OCI-LY7 (cell line): ENCODE data around the gene SDK2. TPM values are rescaled to one million over a fixed set of nuclear protein-coding genes. Genes with fewer than 3 reads are reported as not detected.

ENCODE experiments used
- BruUV-seq: library from RNA; stranded (reverse); fragments of 400-500 nt; replicated peaks from 2 replicates; lab custom pipeline; 2021; lab: Mats Ljungman, UMichigan
- CTCF ChIA-PET: fragments of 300-600 bp; sonication (Branson Sonifier 250); formaldehyde crosslinking; loops from one replicate; lab custom pipeline; 2022; ENCODE audit warnings: antibody characterized with exemption; ENCODE audit not compliant: unreplicated experiment; lab: Charles Lee
- POLR2A ChIA-PET: fragments of 300-600 bp; sonication (Branson Sonifier 250); formaldehyde crosslinking; loops from one replicate; lab custom pipeline; 2022; ENCODE audit warnings: antibody characterized with exemption; lab: Charles Lee
- DNase-seq: peaks from one replicate; pipeline ENCODE4 v3.0.0-alpha.2; 2015; ENCODE audit warnings: low spot score
- H2AFZ ChIP-seq: fragments of 200-600 bp; sonication (generic), shearing (Covaris generic); 2 replicates; pipeline ENCODE4 v1.6.1; 2014; ENCODE audit warnings: mild to moderate bottlenecking, antibody characterized with exemption, low read length, moderate library complexity
- H3K27ac ChIP-seq: fragments of 200-600 bp; sonication (generic); 2 replicates; pipeline ENCODE4 v1.5.1; 2014; ENCODE audit warnings: mixed run types, low read depth, mild to moderate bottlenecking, moderate library complexity, low read length, inconsistent platforms; ENCODE audit not compliant: poor library complexity, severe bottlenecking
- H3K36me3 ChIP-seq: fragments of 200-600 bp; sonication (generic); 2 replicates; pipeline ENCODE4 v1.6.1; 2014; ENCODE audit warnings: mild to moderate bottlenecking, antibody characterized with exemption, low read length, moderate library complexity, mixed read lengths; ENCODE audit not compliant: insufficient read depth
- H3K4me1 ChIP-seq: fragments of 200-600 bp; sonication (generic); 2 replicates; pipeline ENCODE4 v1.5.1; 2014; ENCODE audit warnings: mild to moderate bottlenecking, low read length; ENCODE audit not compliant: insufficient read depth, poor library complexity, severe bottlenecking
- H3K4me2 ChIP-seq: fragments of 200-600 bp; sonication (generic); 2 replicates; pipeline ENCODE4 v1.6.1; 2014; ENCODE audit warnings: mild to moderate bottlenecking, low read length
- H3K4me3 ChIP-seq: fragments of 200-600 bp; sonication (generic); 2 replicates; pipeline ENCODE4 v1.5.1; 2014; ENCODE audit warnings: mild to moderate bottlenecking, low read depth, low read length; ENCODE audit not compliant: poor library complexity, severe bottlenecking
- H3K79me2 ChIP-seq: fragments of 200-600 bp; sonication (generic); 2 replicates; pipeline ENCODE4 v1.6.1; 2016; ENCODE audit warnings: low read depth, mild to moderate bottlenecking, low read length, moderate library complexity, mixed read lengths; ENCODE audit not compliant: insufficient read depth
- H3K9me2 ChIP-seq: fragments of 200-600 bp; sonication (generic); 2 replicates; pipeline ENCODE4 v1.6.1; 2016; ENCODE audit warnings: mild to moderate bottlenecking, low read length, mixed read lengths; ENCODE audit not compliant: insufficient read depth
- H3K9me3 ChIP-seq: fragments of 200-600 bp; sonication (generic); 2 replicates; pipeline ENCODE4 v1.6.1; 2014; ENCODE audit warnings: mild to moderate bottlenecking, mixed run types, low read length, mixed read lengths
- H4K20me1 ChIP-seq: fragments of 200-600 bp; sonication (generic); 2 replicates; pipeline ENCODE4 v1.6.1; 2014; ENCODE audit warnings: mild to moderate bottlenecking, antibody characterized with exemption, low read length, moderate library complexity, mixed read lengths; ENCODE audit not compliant: insufficient read depth
- EZH2phosphoT487 ChIP-seq: fragments of 200-600 bp; sonication (generic); IDR thresholded peaks from 2 replicates; pipeline ENCODE4 v1.6.1; 2018; ENCODE audit warnings: low read depth, borderline replicate concordance, mild to moderate bottlenecking, mixed run types, antibody characterized with exemption, low read length, moderate library complexity, mixed read lengths
- intact Hi-C: fragments of 100-400 bp; cut with micrococcal nuclease; formaldehyde crosslinking; loops from one replicate; pipeline ENCODE4 v1.10.0; 2022; ENCODE audit not compliant: unreplicated experiment
- total RNA-seq, 2 experiments: library from RNA; depleted of rRNA in 1 of 2; stranded (reverse); fragments of >200 nt in 1 of 2; shearing (Covaris generic) in 1 of 2; gene quantifications; 2 replicates each; pipeline ENCODE4 v1.2.3, GENCODE V29; 2014 to 2022
- TF ChIP-seq, protein P1 (sequence below): fragments of 200-600 bp; sonication (generic); conservative IDR thresholded peaks from 2 replicates; pipeline ENCODE4 v1.5.1; 2014; ENCODE audit warnings: mild to moderate bottlenecking, antibody characterized with exemption, low read length, moderate library complexity, mixed read lengths

SDK2 gene
- total RNA-seq, 2 experiments from 2014 or later: 0.32 to 1.8 TPM

GRCh38 chr17:73301369-73301768 is 342.9 kb downstream of the SDK2 start:
- H4K20me1 ChIP-seq: no peaks in the 10 kb centered on the region
- H3K79me2 ChIP-seq: no peaks in the 10 kb centered on the region
- POLR2A ChIA-PET: interaction anchor here (0.6 to 0.7 kb wide), 2 partner anchors 50 to 580 kb away, joined by 3 read pairs; no protein-coding TSS in a partner anchor
- no peak for DNase-seq
- H3K4me2 ChIP-seq: no peak overlapping the region
- H3K4me3 ChIP-seq: no peak overlapping the region
- CTCF ChIA-PET: no interaction called here
- intact Hi-C loops: no loop called here
- H3K9me2 ChIP-seq: no peaks in the 10 kb centered on the region
- no TSS peak for BruUV-seq
- TF ChIP-seq, protein P1, sequence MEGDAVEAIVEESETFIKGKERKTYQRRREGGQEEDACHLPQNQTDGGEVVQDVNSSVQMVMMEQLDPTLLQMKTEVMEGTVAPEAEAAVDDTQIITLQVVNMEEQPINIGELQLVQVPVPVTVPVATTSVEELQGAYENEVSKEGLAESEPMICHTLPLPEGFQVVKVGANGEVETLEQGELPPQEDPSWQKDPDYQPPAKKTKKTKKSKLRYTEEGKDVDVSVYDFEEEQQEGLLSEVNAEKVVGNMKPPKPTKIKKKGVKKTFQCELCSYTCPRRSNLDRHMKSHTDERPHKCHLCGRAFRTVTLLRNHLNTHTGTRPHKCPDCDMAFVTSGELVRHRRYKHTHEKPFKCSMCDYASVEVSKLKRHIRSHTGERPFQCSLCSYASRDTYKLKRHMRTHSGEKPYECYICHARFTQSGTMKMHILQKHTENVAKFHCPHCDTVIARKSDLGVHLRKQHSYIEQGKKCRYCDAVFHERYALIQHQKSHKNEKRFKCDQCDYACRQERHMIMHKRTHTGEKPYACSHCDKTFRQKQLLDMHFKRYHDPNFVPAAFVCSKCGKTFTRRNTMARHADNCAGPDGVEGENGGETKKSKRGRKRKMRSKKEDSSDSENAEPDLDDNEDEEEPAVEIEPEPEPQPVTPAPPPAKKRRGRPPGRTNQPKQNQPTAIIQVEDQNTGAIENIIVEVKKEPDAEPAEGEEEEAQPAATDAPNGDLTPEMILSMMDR: no peak
- H3K4me1 ChIP-seq: no peaks in the 10 kb centered on the region
- no peak overlapping the region for H3K27ac ChIP-seq
- H3K36me3 ChIP-seq: no peaks in the 10 kb centered on the region
- no peaks in the 10 kb centered on the region for H3K9me3 ChIP-seq
- H2AFZ ChIP-seq: no peak overlapping the region

GRCh38 chr17:73300392-73300791 is 343.9 kb downstream of the SDK2 start:
- POLR2A ChIA-PET: interaction anchor here (0.7 kb wide), 1 partner anchor 15 kb away, joined by 3 read pairs; no protein-coding TSS in a partner anchor

More at GRCh38 chr17:73300392-73300791, 343.9 kb downstream of the SDK2 start:
- no peaks in the 10 kb centered on the region for H3K36me3 ChIP-seq
- H2AFZ ChIP-seq: no peak overlapping the region
- H3K4me2 ChIP-seq: no peak overlapping the region
- no peaks in the 10 kb centered on the region for H3K9me2 ChIP-seq
- no peaks in the 10 kb centered on the region for H4K20me1 ChIP-seq
- CTCF ChIA-PET: no interaction called here
- no peak for DNase-seq
- H3K9me3 ChIP-seq: no peaks in the 10 kb centered on the region
- intact Hi-C loops: no loop called here
- H3K4me3 ChIP-seq: no peak overlapping the region
- TF ChIP-seq EZH2phosphoT487: no peak
- TF ChIP-seq, protein P1: no peak
- no peak overlapping the region for H3K27ac ChIP-seq
- BruUV-seq: no TSS peak
- no peaks in the 10 kb centered on the region for H3K4me1 ChIP-seq
- no peaks in the 10 kb centered on the region for H3K79me2 ChIP-seq
